PC-9 (cell line): Measurements from ENCODE around the gene NRG3. TPM values are rescaled to one million over a fixed set of nuclear protein-coding genes. Genes with fewer than 3 reads are reported as not detected.

Experiments used
- BruUV-seq: library from RNA; stranded (reverse); fragments of 400-500 nt; replicated peaks from 2 replicates; lab custom pipeline; 2021; lab: Mats Ljungman, UMichigan
- CTCF ChIA-PET: fragments of 300-600 bp; sonication (Branson Sonifier 250); formaldehyde crosslinking; loops from one replicate; lab custom pipeline; 2022; ENCODE audit warnings: antibody characterized with exemption; lab: Charles Lee
- POLR2A ChIA-PET: fragments of 300-600 bp; sonication (Branson Sonifier 250); formaldehyde crosslinking; loops from one replicate; lab custom pipeline; 2022; ENCODE audit warnings: antibody characterized with exemption; ENCODE audit not compliant: unreplicated experiment; lab: Charles Lee
- DNase-seq, 2 experiments: peaks; one replicate each; pipeline versions ENCODE4 v3.0.0 to v3.0.0-alpha.2; 2015 to 2022; ENCODE audit warnings: mixed read lengths in 1 of 2
- H2AFZ ChIP-seq: fragments of 200-600 bp; sonication (generic); 2 replicates; pipeline ENCODE4 v1.8.1; 2017; ENCODE audit warnings: antibody characterized with exemption
- H3F3A ChIP-seq: fragments of 200-600 bp; sonication (generic); 2 replicates; pipeline ENCODE4 v1.8.1; 2017; ENCODE audit warnings: antibody characterized with exemption, mild to moderate bottlenecking, low read depth; ENCODE audit not compliant: insufficient read depth
- H3K27ac ChIP-seq: fragments of 200-600 bp; sonication (generic); 2 replicates; pipeline ENCODE4 v1.6.1; 2016; ENCODE audit warnings: mixed run types
- H3K27me3 ChIP-seq: fragments of 200-600 bp; sonication (generic); 2 replicates; pipeline ENCODE4 v1.6.1; 2016; ENCODE audit warnings: low read depth, mixed run types; ENCODE audit not compliant: insufficient read depth
- H3K36me3 ChIP-seq: fragments of 200-600 bp; sonication (generic); 2 replicates; pipeline ENCODE4 v1.6.1; 2016; ENCODE audit warnings: low read depth, mixed run types
- H3K4me1 ChIP-seq: fragments of 200-600 bp; sonication (generic); replicated peaks from 2 replicates; pipeline ENCODE4 v1.6.1; 2016; ENCODE audit warnings: mixed run types; ENCODE audit not compliant: insufficient read depth
- H3K4me2 ChIP-seq: fragments of 200-600 bp; sonication (generic); 2 replicates; pipeline ENCODE4 v1.6.1; 2017; ENCODE audit warnings: mixed run types
- H3K4me3 ChIP-seq: fragments of 200-600 bp; sonication (generic); 2 replicates; pipeline ENCODE4 v1.6.1; 2016; ENCODE audit warnings: mixed run types
- H3K79me2 ChIP-seq: fragments of 200-600 bp; sonication (generic); 2 replicates; pipeline ENCODE4 v1.6.1; 2017; ENCODE audit warnings: low read depth, mixed run types
- H3K9me2 ChIP-seq: fragments of 200-600 bp; sonication (generic); 2 replicates; pipeline ENCODE4 v1.8.1; 2017; ENCODE audit warnings: mild to moderate bottlenecking; ENCODE audit not compliant: insufficient read depth
- H3K9me3 ChIP-seq: fragments of 200-600 bp; sonication (generic); 2 replicates; pipeline ENCODE4 v1.8.1; 2016; ENCODE audit warnings: low read depth; ENCODE audit not compliant: insufficient read depth
- H4K20me1 ChIP-seq: fragments of 200-600 bp; sonication (generic); 2 replicates; pipeline ENCODE4 v1.8.1; 2017; ENCODE audit not compliant: insufficient read depth
- CTCF ChIP-seq: fragments of 200-600 bp; sonication (generic); conservative IDR thresholded peaks from 2 replicates; pipeline ENCODE4 v1.6.1; 2017; ENCODE audit warnings: mixed run types, antibody characterized with exemption, mild to moderate bottlenecking, moderate library complexity
- EZH2 ChIP-seq: fragments of 200-600 bp; sonication (generic); IDR thresholded peaks from 2 replicates; pipeline ENCODE4 v1.8.0; 2017; ENCODE audit warnings: antibody characterized with exemption, low read depth
- intact Hi-C: fragments of 100-400 bp; cut with micrococcal nuclease; formaldehyde crosslinking; loops from one replicate; pipeline ENCODE4 v1.10.0; 2022; ENCODE audit not compliant: unreplicated experiment
- total RNA-seq: library from RNA; stranded (reverse); gene quantifications from 2 replicates; pipeline ENCODE4 v1.2.3, GENCODE V29; 2021

NRG3 gene
- total RNA-seq, 1 experiment from 2014 or later: not detected

GRCh38 chr10:82020999-82021398 lies 146.0 kb downstream of the NRG3 start:
- H3K9me2 ChIP-seq: no peaks in the 10 kb centered on the region; the same call in 1 of the 2 replicates
- BruUV-seq: no TSS peak
- H2AFZ ChIP-seq: no peak overlapping the region
- ChIA-PET POLR2A (no interaction called here), CTCF (no interaction called here)
- no peak overlapping the region for H3K4me2 ChIP-seq
- H3K9me3 ChIP-seq: no peaks in the 10 kb centered on the region
- no peaks in the 10 kb centered on the region for H3K79me2 ChIP-seq
- no peak overlapping the region for H3K4me3 ChIP-seq
- TF ChIP-seq EZH2 (no peak), CTCF (no peak)
- no peaks in the 10 kb centered on the region for H3K36me3 ChIP-seq
- no peaks in the 10 kb centered on the region for H4K20me1 ChIP-seq
- H3K27ac ChIP-seq: no peak overlapping the region
- no peaks in the 10 kb centered on the region for H3K4me1 ChIP-seq
- H3F3A ChIP-seq: no peaks in the 10 kb centered on the region
- intact Hi-C loops: no loop called here
- H3K27me3 ChIP-seq: no peaks in the 10 kb centered on the region
- DNase-seq: no peak

- Histone ChIP-seq H3K79me2 (no peaks in the 10 kb centered on the region), H3K36me3 (no peaks in the 10 kb centered on the region), H4K20me1 (no peaks in the 10 kb centered on the region), H3K4me3 (no peak overlapping the region), H3K27me3 (no peaks in the 10 kb centered on the region), H3K9me3 (no peaks in the 10 kb centered on the region), H2AFZ (no peak overlapping the region), H3K27ac (no peak overlapping the region), H3K4me1 (no peaks in the 10 kb centered on the region), H3K9me2 (no peaks in the 10 kb centered on the region), H3K4me2 (no peak overlapping the region), H3F3A (no peaks in the 10 kb centered on the region)
- BruUV-seq: no TSS peak
- ChIA-PET POLR2A (no interaction called here), CTCF (no interaction called here)
- TF ChIP-seq EZH2: no peak
- TF ChIP-seq CTCF: no peak
- intact Hi-C loops: no loop called here
- no peak for DNase-seq
These were observed 152.7 kb downstream of the NRG3 start for GRCh38 chr10:82027711-82028110.

GRCh38 chr10:82037076-82037475 lies 162.1 kb downstream of the NRG3 start:
- ChIA-PET CTCF (no interaction called here), POLR2A (no interaction called here)
- intact Hi-C loops: no loop called here
- TF ChIP-seq EZH2 (no peak), CTCF (no peak)
- no peak overlapping the region for H3K4me3 ChIP-seq
- H3F3A ChIP-seq: no peaks in the 10 kb centered on the region
- H3K36me3 ChIP-seq: no peaks in the 10 kb centered on the region
- H3K9me3 ChIP-seq: no peaks in the 10 kb centered on the region
- no peak for DNase-seq
- no peaks in the 10 kb centered on the region for H3K9me2 ChIP-seq
- H2AFZ ChIP-seq: no peak overlapping the region
- no peaks in the 10 kb centered on the region for H4K20me1 ChIP-seq
- H3K27ac ChIP-seq: no peak overlapping the region
- H3K79me2 ChIP-seq: no peaks in the 10 kb centered on the region
- H3K4me1 ChIP-seq: no peaks in the 10 kb centered on the region
- H3K27me3 ChIP-seq: no peaks in the 10 kb centered on the region
- no peak overlapping the region for H3K4me2 ChIP-seq
- no TSS peak for BruUV-seq
